NCI-H1694 (cell line): ENCODE measurements around the gene RAB13.
A peak's percentile ranks its signal among the peaks of the same experiment; 100 is the strongest.
"Not testable (repeated sequence)": the region's sequence is repeated elsewhere in the genome, so short reads cannot be mapped to it uniquely, and the experiment has no call there.

Source experiments
- DNase-seq: peaks from one replicate; lab custom pipeline; 2025; lab: John Stamatoyannopoulos, UW

Gene RAB13

GRCh38 chr1:153985941-153986761 lies at the start of gene RAB13:
Gene RAB13 (minus strand): TSS chr1:153986339. CDS start chr1:153986236, 103 bp downstream.
- DNase-seq: peak; percentile 70

- DNase-seq: not testable (repeated sequence)
Observed at GRCh38 chr1:154033697-154034096, 47.6 kb upstream of the RAB13 start.

DNA sequence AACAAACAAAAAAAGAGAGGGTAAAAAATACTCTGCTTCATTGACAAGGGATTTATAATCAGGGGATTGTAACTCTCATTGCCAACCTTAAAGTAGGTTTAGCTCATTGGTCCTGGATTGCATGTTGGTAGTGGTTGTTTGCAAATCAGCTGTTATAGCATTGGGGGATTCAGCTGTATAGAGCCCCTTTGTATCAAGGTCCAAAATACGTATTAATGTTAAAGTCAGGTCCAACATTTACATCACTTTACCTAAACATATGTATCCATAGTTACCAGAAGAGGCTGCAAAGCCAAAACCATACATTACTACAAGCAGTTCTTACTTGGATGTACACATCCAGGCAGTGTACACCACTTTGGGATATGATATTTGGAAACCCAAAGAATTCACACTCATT lies 33.8 kb upstream of the RAB13 start:
- DNase-seq: no peak

GRCh38 chr1:154019269-154019668 lies 33.1 kb upstream of the RAB13 start:
- DNase-seq: no peak

DNA sequence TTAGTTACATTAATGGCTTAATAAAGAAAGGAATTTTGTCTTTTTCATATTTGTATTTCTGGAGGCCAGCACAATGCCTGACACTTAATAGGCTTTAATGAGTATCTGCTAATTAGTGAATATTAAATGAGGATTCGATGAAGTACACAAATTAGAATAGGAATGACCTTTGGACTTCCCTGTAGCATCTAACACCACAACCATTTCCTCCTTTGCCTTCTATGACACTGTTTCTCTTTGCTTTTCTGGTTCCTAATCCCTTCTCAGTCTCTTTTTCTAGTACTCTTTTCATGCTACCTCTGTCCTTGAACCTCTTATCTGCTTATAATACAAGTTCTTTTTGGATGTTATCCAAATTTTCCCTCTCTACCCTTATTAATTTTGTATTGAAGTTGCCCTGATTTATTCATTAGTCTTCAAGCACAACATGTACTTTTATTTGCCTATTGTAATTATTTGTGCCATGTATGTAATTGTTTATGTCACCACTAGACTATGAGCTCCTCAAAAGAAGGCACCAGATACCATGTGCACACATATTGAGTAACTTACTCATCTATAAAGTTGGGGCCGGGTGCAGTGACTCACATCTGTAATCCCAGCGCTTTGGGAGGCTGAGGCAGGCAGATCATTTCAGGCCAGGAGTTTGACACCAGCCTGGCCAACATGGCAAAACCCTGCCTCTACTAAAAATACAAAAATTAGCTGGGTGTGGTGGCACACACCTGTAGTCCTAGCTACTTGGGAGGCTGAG lies 28.2 kb upstream of the RAB13 start:
- DNase-seq: no peak

- not testable (repeated sequence) for DNase-seq
Observed at GRCh38 chr1:154012543-154012942, 26.4 kb upstream of the RAB13 start.

DNA sequence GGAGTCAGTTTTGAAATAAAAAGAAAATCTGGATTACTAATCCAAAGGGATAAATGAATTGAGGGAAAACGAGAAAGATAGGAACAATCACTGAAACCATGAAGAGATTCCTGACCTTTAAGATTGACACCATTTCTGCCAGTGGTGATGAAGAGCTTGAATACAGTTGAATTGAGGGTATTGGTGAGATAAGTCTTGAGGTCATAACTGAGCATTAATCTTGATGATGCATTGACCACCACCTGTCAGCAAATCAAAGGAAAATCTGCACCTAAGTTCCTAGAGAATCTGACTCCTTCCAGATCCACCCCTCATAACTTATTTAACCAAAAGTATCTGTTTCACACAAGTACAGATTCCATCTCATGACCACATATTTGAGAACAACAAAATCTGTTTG lies 26.0 kb upstream of the RAB13 start:
- no peak for DNase-seq

- DNase-seq: no peak
Observed at GRCh38 chr1:154006136-154006535, 20.0 kb upstream of the RAB13 start.

DNA sequence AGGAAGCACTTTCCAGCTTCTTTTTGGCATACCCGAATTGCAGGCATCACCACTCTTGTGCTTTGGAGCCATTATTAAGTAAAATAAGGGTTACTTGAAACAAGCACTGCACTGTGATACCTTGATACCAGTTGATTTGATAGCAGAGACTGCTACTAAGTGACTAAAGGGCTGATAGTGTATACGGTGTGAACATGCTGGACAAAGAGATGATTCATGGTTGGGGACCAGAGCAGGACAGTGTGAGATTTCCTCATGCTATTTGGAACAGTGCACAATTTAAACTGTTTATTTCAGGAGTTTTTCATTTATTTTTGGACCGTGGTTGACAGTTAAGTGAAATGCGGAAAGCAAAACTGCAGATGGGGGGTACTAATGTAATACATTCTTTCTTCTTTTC lies 14.3 kb upstream of the RAB13 start:
- no peak for DNase-seq

DNA sequence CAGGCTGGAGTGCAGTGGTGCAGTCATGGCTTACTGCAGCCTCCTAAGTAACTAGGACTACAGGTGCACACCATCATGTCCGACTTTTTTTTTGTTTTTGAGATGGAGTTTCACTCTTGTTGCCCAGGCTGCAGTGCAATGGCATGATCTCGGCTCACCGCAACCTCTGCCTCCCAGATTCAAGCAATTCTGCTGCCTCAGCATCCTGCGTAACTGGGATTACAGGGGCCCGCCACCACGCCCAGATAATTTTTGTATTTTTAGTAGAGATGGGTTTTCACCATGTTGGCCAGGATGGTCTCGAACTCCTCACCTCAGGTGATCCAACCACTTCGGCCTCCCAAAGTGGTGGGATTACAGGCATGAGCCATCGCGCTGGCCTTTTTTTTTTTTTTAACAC lies 10.7 kb upstream of the RAB13 start:
- DNase-seq: not testable (repeated sequence)

- no peak for DNase-seq
Observed at GRCh38 chr1:153995640-153996039, 9.5 kb upstream of the RAB13 start.

GRCh38 chr1:153995202-153995601 lies 9.1 kb upstream of the RAB13 start:
- DNase-seq: no peak

DNA sequence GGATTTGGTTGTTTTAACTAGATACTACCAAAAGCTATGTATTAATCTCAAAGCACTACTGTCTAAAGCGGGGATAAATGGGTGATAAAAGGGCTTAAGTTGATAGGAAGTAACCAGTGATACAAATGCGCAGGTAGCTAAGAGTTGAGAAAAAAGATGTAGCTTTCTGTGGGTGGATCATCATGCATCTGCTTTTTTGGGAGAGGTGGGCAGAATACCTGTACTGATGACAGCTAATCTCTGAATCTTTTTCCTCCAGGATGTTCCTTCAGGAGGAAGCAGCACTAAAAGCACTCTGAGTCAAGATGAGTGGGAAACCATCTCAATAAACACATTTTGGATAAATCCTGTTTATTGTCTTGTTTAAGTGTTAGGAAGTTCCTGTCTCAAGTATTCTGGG lies 5.7 kb upstream of the RAB13 start:
- no peak for DNase-seq

GRCh38 chr1:153991151-153991630 lies 5.1 kb upstream of the RAB13 start:
- no peak for DNase-seq

GRCh38 chr1:153990468-153991150 lies 4.5 kb upstream of the RAB13 start, which contains the start of gene RPS27:
Gene RPS27 (plus strand): TSS chr1:153990762. CDS start chr1:153990797, 35 bp downstream.
- peak; percentile 100 for DNase-seq

GRCh38 chr1:153987621-153988020 lies 1.5 kb upstream of the RAB13 start:
- no peak for DNase-seq

DNA sequence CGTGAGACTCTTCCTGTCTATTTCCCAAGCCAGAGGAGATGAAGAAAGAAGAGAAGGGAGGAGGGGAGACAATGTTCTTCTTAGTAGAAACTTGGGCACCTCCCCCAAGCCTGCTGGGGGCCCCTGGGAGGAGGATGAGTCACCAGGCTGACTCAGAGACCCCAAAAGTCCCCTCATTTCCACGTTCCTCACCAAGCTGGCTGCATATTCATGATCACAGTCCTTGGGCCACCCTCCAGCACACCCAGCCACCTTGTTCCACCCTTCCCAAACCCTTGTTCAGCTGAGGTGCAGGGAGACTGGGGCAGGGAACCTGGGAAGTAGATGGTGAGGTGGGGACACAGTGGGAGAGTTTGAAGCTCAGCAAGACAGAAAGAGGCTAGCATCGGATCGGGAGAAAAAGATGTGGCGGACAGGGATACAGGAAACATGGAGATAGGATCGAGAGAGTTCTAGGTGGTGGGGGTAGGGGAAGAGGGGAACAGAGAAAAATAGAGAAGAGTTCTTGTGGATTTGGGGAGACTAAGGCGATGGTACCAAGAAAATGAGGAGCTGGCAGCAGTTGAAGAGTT lies 712 bp downstream of the RAB13 start:
- no peak for DNase-seq

- no peak for DNase-seq
Observed at GRCh38 chr1:153984123-153984894, 1.8 kb downstream of the RAB13 start.

DNA sequence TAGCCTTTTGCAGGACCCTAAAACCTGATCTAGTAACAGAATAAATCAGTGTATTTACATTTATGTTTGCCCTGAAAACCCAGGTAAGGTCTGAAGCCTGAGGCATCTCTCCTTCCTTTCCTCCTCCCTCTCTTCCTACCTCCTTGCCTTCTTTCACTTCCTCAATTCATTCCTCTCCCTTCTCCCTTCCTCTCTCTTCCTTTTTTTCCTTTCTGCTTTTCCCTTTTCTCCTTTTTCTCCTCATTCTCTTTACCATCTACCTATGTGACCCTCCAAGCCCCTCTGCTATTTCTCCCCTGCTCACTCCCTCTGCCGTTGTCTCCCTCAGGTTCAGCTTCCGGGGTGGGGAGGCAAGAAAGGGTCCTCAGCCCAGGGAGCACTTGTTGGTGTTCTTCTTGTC lies 4.4 kb downstream of the RAB13 start:
- DNase-seq: not testable (repeated sequence)

DNA sequence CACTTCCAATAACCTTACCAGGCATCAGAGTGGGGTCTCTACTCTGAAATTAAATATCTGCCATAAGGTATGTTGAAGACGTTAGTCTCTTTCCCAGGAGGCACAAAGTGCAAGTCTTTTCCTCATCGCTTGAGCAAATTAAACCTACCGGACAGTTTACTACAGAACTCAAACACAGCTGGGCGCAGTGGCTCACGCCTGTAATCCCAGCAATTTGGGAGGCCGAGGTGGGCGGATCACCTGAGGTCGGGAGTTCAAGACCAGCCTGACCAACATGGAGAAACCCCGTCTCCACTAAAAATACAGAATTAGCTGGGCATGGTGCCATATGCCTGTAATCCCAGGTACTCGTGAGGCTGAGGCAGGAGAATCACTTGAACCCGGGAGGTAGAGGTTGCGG lies 7.0 kb downstream of the RAB13 start:
- not testable (repeated sequence) for DNase-seq

DNA sequence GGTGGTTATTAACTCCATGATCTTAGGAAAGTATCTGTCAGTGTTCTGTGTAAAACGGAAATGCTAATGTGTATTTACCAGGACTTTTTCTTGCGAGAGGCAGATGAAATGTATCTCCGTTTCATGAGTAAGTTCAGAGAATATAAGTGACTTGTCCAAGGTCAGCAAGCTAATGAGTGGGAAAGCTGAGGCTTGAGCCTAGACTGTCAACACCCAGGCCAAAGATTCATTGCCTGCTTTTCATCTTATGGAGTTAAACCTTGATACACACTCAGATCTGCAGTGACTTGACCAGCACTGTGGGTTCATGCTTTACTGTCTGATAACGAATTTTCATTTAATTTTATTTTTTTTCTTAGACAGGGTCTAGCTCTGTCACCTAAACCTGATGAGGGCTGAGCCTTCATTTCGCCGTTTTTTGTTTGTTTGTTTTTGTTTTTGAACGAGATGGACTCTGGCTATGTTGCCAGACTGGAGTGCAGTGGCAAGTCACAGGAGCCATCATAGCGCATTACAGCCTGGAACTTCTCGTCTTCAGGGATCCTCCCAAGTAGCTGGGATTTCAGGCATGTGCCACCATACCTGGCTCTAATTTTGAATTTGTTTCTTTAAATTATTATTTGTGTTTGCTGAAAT lies 7.7 kb downstream of the RAB13 start:
- no peak for DNase-seq
